Measurements from ENCODE around the gene ACP7.
"Not testable (repeated sequence)": the region's sequence is repeated elsewhere in the genome, so short reads cannot be mapped to it uniquely, and the experiment has no call there.

Gene ACP7

GRCh38 chr19:39078436-39079200 is 5.5 kb upstream of the ACP7 start:
- DNase-seq: no peak

GRCh38 chr19:39080431-39080830 is 3.7 kb upstream of the ACP7 start:
- DNase-seq: no peak

- DNase-seq: no peak
Measured at GRCh38 chr19:39082167-39082566, 2.0 kb upstream of the ACP7 start.

GRCh38 chr19:39082745-39083598 is 1.2 kb upstream of the ACP7 start:
- no peak for DNase-seq

GRCh38 chr19:39083599-39083982 is 577 bp upstream of the ACP7 start:
- DNase-seq: no peak

- DNase-seq: no peak
Measured at GRCh38 chr19:39084732-39085080, 538 bp downstream of the ACP7 start.

- DNase-seq: no peak
Measured at GRCh38 chr19:39085392-39085791, 1.2 kb downstream of the ACP7 start.

- DNase-seq: no peak
Measured at GRCh38 chr19:39086386-39086785, 2.2 kb downstream of the ACP7 start.

- no peak for DNase-seq
Measured at GRCh38 chr19:39087907-39088686, 3.9 kb downstream of the ACP7 start.

GRCh38 chr19:39090016-39090415 is 5.8 kb downstream of the ACP7 start:
- not testable (repeated sequence) for DNase-seq

GRCh38 chr19:39090881-39091280 is 6.7 kb downstream of the ACP7 start:
- no peak for DNase-seq

- DNase-seq: not testable (repeated sequence)
Measured at GRCh38 chr19:39095799-39096540, 11.8 kb downstream of the ACP7 start.

GRCh38 chr19:39097299-39097698 is 13.1 kb downstream of the ACP7 start:
- no peak for DNase-seq

- no peak for DNase-seq
Measured at GRCh38 chr19:39097721-39098120, 13.6 kb downstream of the ACP7 start.

- no peak for DNase-seq
Measured at GRCh38 chr19:39098365-39099269, 14.4 kb downstream of the ACP7 start.

- DNase-seq: no peak
Measured at GRCh38 chr19:39099341-39099740, 15.2 kb downstream of the ACP7 start.

- DNase-seq: no peak
Measured at GRCh38 chr19:39100500-39101166, 16.5 kb downstream of the ACP7 start.

GRCh38 chr19:39103151-39103550 is 19.0 kb downstream of the ACP7 start:
- DNase-seq: no peak

- DNase-seq: no peak
Measured at GRCh38 chr19:39104186-39104596, 20.0 kb downstream of the ACP7 start.

- DNase-seq: no peak
Measured at GRCh38 chr19:39106194-39106593, 22.0 kb downstream of the ACP7 start.

- no peak for DNase-seq
Measured at GRCh38 chr19:39109641-39110040, 25.5 kb downstream of the ACP7 start.

Data from DMS79 (cell line).